ENCODE results near the gene GPR55. TPM values are rescaled to one million over a fixed set of nuclear protein-coding genes. Genes with fewer than 3 reads are reported as not detected.

The GPR55 gene
- total and polyA plus RNA-seq, 2 donors (not counting 1 experiment from before 2014, with no cell fraction given), result 3.0 to 4.1 TPM

GRCh38 chr2:230941202-230942180 lies 16.4 kb upstream of the GPR55 start:
- ChIA-PET CTCF (no interaction called here), POLR2A (interaction anchor here (0.5 kb wide), 1 partner anchor 58 kb away, joined by 6 read pairs; no protein-coding TSS in a partner anchor)
- Mint-ChIP-seq H3K4me1 (peaks cover 15% of the 10 kb centered on the region), H3K4me3 (no peak overlapping the region), H3K27me3 (peaks cover 14% of the 10 kb centered on the region), H3K27ac (no peak overlapping the region), H3K9me3 (ENCODE audit: insufficient read depth) (no peaks in the 10 kb centered on the region)
- Histone ChIP-seq H3K9me3 (ENCODE audit: control extremely low read depth in 1 of 3, control insufficient read depth in 2 of 3, insufficient read depth in 1 of 3, low read length in 2 of 3) (peaks cover 0 to 20% (median 11%) of the 10 kb centered on the region in 3 donors), H3K79me2 (ENCODE audit: control insufficient read depth, insufficient read depth, low read length) (no peaks in the 10 kb centered on the region), H3K9ac (ENCODE audit: low read length) (no peak overlapping the region), H3K27ac (ENCODE audit: low read length in 2 of 2) (no peak overlapping the region), H3K4me3 (ENCODE audit: control extremely low read depth in 1 of 5, extremely low read depth in 1 of 5, insufficient read depth in 1 of 5, low read depth in 2 of 5, low read length in 4 of 5) (no peak overlapping the region), H3K4me1 (ENCODE audit: control insufficient read depth in 2 of 2, insufficient read depth in 2 of 2, low read length in 2 of 2) (peaks cover 0 to 14% of the 10 kb centered on the region in 2 donors), H3K27me3 (replicated peaks in 1 of 4; ENCODE audit: control extremely low read depth in 1 of 4, control insufficient read depth in 3 of 4, insufficient read depth in 4 of 4, low read length in 3 of 4) (peaks cover 0 to 3% (median 0%) of the 10 kb centered on the region in 4 experiments), H2AFZ (ENCODE audit: insufficient read depth, low read depth, low read length, poor library complexity, severe bottlenecking) (no peak overlapping the region), H3K4me2 (replicated peaks; ENCODE audit: low read depth, low read length, poor library complexity, severe bottlenecking) (no peak overlapping the region), H4K20me1 (ENCODE audit: control insufficient read depth, insufficient read depth, low read length, poor library complexity, severe bottlenecking) (no peaks in the 10 kb centered on the region), H3K36me3 (replicated peaks in 1 of 2; ENCODE audit: control extremely low read depth in 1 of 2, control insufficient read depth in 1 of 2, extremely low read depth in 1 of 2, insufficient read depth in 2 of 2, low read length in 1 of 2) (no peaks in the 10 kb centered on the region)
- no peak for DNase-seq
- ATAC-seq (ENCODE audit: low read depth), result no peak
- TF ChIP-seq EZH2 (IDR thresholded peaks at IDR 0.05; ENCODE audit: borderline replicate concordance, insufficient read depth, low read depth, low read length, poor library complexity, severe bottlenecking) (no peak), CTCF (IDR thresholded peaks at IDR 0.05) (no peak)
- intact Hi-C loops (cut with micrococcal nuclease), result no loop called here
- WGBS (ENCODE audit: insufficient coverage), result 84% methylated on average over 12 of the region's 14 CpGs

- Mint-ChIP-seq H3K27ac (no peak overlapping the region), H3K4me1 (peaks cover 15% of the 10 kb centered on the region), H3K9me3 (ENCODE audit: insufficient read depth) (no peaks in the 10 kb centered on the region), H3K4me3 (no peak overlapping the region), H3K27me3 (peaks cover 14% of the 10 kb centered on the region)
- POLR2A ChIA-PET, result interaction anchor here (0.7 kb wide), 1 partner anchor 83 kb away, joined by 3 read pairs; no protein-coding TSS in a partner anchor
- intact Hi-C loops (cut with micrococcal nuclease), result no loop called here
- Histone ChIP-seq H3K4me3 (ENCODE audit: control extremely low read depth in 1 of 5, extremely low read depth in 1 of 5, insufficient read depth in 1 of 5, low read depth in 2 of 5, low read length in 4 of 5) (no peak overlapping the region), H3K36me3 (replicated peaks in 1 of 2; ENCODE audit: control extremely low read depth in 1 of 2, control insufficient read depth in 1 of 2, extremely low read depth in 1 of 2, insufficient read depth in 2 of 2, low read length in 1 of 2) (no peaks in the 10 kb centered on the region), H3K9ac (ENCODE audit: low read length) (no peak overlapping the region), H3K27ac (ENCODE audit: low read length in 2 of 2) (no peak overlapping the region), H2AFZ (ENCODE audit: insufficient read depth, low read depth, low read length, poor library complexity, severe bottlenecking) (no peak overlapping the region), H3K4me2 (replicated peaks; ENCODE audit: low read depth, low read length, poor library complexity, severe bottlenecking) (no peak overlapping the region), H3K4me1 (ENCODE audit: control insufficient read depth in 2 of 2, insufficient read depth in 2 of 2, low read length in 2 of 2) (peaks cover 0 to 14% of the 10 kb centered on the region in 2 donors), H3K9me3 (ENCODE audit: control extremely low read depth in 1 of 3, control insufficient read depth in 2 of 3, insufficient read depth in 1 of 3, low read length in 2 of 3) (peaks cover 0 to 26% (median 16%) of the 10 kb centered on the region in 3 donors), H3K79me2 (ENCODE audit: control insufficient read depth, insufficient read depth, low read length) (no peaks in the 10 kb centered on the region), H3K27me3 (replicated peaks in 1 of 4; ENCODE audit: control extremely low read depth in 1 of 4, control insufficient read depth in 3 of 4, insufficient read depth in 4 of 4, low read length in 3 of 4) (peaks cover 0 to 4% (median 2%) of the 10 kb centered on the region in 4 experiments), H4K20me1 (ENCODE audit: control insufficient read depth, insufficient read depth, low read length, poor library complexity, severe bottlenecking) (no peaks in the 10 kb centered on the region)
- 97% methylated on average over 9 of the region's 9 CpGs for WGBS (ENCODE audit: insufficient coverage)
- TF ChIP-seq EZH2 (IDR thresholded peaks at IDR 0.05; ENCODE audit: borderline replicate concordance, insufficient read depth, low read depth, low read length, poor library complexity, severe bottlenecking), result no peak
- TF ChIP-seq CTCF (IDR thresholded peaks at IDR 0.05), result no peak
- DNase-seq (no peak), ATAC-seq (ENCODE audit: low read depth) (no peak)
- CTCF ChIA-PET, result no interaction called here
Measured at GRCh38 chr2:230940471-230940815, 15.4 kb upstream of the GPR55 start.

Data from B cell (primary cell).